Fibroblast of mammary gland (primary cell): ENCODE results near the gene LUZP1.

Source experiments
- DNase-seq: peaks from one replicate; pipeline ENCODE4 v3.0.0-alpha.2; 2010; ENCODE audit warnings: low read depth
- H3K4me3 ChIP-seq: 2 replicates; pipeline ENCODE4 v1.5.1; 2011; ENCODE audit warnings: low read depth, mild to moderate bottlenecking, low read length, moderate library complexity; ENCODE audit not compliant: control insufficient read depth
- CTCF ChIP-seq: conservative IDR thresholded peaks from 2 replicates; pipeline ENCODE4 v1.5.1; 2011; ENCODE audit warnings: low read depth, low read length, inconsistent platforms; ENCODE audit not compliant: control insufficient read depth, insufficient read depth

Gene LUZP1

GRCh38 chr1:23066075-23066474, 102.6 kb downstream of the LUZP1 start:
- TF ChIP-seq CTCF: no peak
- no peak for DNase-seq
- H3K4me3 ChIP-seq: no peak overlapping the region

GRCh38 chr1:23065385-23065784, 103.3 kb downstream of the LUZP1 start:
- no peak overlapping the region for H3K4me3 ChIP-seq
- no peak for DNase-seq
- TF ChIP-seq CTCF: no peak

- peak; percentile 54 for DNase-seq
- H3K4me3 ChIP-seq: no peak overlapping the region
- no peak for TF ChIP-seq CTCF
Measured at GRCh38 chr1:23062271-23062670, 106.4 kb downstream of the LUZP1 start.

GRCh38 chr1:23057301-23057700, 111.4 kb downstream of the LUZP1 start:
- no peak overlapping the region for H3K4me3 ChIP-seq
- no peak for TF ChIP-seq CTCF
- peak; percentile 14 for DNase-seq

- DNase-seq: no peak
- TF ChIP-seq CTCF: no peak
- H3K4me3 ChIP-seq: no peak overlapping the region
Measured at GRCh38 chr1:23051290-23051909, 117.3 kb downstream of the LUZP1 start.

- no peak overlapping the region for H3K4me3 ChIP-seq
- no peak for DNase-seq
- TF ChIP-seq CTCF: no peak
Measured at GRCh38 chr1:23050201-23050600, 118.5 kb downstream of the LUZP1 start.

GRCh38 chr1:23044035-23044434, 124.6 kb downstream of the LUZP1 start:
- no peak for DNase-seq
- H3K4me3 ChIP-seq: no peak overlapping the region
- no peak for TF ChIP-seq CTCF
